HG02610 (cell line): Measurements from ENCODE around the gene SALL4.
"Not testable (repeated sequence)": the region's sequence is repeated elsewhere in the genome, so short reads cannot be mapped to it uniquely, and the experiment has no call there.

Source experiments
- ATAC-seq: cut with Tn5 transposase; IDR thresholded peaks from one replicate; pipeline ENCODE4 v1.9.1; 2021; ENCODE audit warnings: mild to moderate bottlenecking, moderate library complexity; ENCODE audit not compliant: unreplicated experiment

The SALL4 gene

DNA sequence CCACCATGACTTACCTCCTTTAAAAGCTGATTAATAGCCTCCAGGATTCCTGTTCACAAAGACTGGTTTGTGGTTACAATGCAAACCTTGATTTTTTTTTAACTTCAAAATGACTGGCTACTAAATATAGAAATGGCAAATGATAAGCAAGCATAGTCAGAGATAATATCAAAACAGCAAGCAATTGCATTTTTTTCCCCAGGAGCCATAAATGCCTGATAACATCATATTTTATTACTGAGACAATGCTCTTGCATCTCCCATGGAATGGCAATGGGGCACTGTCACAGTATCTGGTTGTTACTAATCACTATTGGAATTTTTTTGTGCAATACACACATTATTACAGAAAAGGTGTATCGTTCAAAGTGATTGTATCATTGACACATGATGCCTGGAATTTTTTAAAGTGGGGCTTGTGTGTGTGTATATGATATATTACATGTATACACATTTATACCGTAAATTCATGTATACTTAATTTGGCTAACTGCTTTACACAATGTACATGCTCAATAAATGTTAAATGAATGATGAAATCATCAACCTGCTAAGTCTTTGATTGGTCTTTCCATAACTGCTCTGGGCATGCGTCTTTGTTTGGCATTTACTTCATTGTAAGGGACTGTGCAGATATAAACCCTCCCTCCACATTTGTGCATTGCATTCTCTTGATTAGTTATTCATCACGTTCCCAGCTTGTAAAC is 980 bp upstream of the SALL4 start:
- ATAC-seq: no peak

- ATAC-seq: no peak
Observed at GRCh38 chr20:51801823-51802123, 548 bp downstream of the SALL4 start.

DNA sequence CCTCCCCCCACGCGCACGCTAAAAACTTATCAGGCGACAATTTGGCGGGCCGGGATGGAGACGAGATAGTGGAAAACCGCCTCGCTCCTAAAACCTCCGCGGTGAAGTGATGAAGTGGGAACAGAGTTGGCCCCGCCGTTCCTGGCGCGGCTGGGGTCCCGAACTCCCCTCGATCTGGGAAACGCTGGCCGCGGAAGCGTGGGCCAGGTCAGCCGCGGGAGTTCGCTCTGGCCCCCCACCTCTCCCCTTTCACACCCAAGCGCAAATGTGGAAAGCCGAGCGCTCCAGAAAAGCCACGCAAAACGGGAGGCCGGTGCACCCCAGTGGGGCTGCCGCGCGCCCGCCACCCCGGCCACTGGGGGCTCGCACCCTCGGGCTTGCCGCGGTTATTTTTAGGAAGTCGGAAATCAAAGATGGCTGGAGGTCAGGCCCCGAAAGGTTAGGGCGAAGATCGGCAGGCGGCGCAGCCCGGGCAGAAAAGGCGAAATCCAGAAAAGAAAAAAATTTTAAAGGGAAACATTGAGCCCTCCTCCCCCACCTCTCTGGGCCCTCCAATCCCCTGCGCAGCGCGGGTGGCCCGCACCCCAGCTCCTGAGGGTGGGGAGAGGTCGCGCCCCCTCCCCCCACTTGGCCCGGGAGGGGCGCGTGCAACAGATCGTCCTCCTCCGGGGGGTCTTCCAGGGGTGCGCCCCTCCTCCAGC is 1.0 kb downstream of the SALL4 start:
- no peak for ATAC-seq

DNA sequence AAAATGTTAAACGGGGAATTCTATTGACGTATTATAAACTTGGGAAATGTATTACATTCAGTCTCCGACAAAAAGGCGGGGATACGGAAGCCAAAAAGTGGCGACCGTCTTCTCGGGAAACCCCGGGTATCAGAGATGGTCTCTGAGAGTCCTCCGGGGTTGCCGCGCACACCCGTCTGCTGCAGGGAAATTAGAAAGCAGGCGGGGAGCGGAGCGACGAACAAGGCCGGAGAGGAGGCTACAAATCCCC is 1.5 kb downstream of the SALL4 start:
- no peak for ATAC-seq

DNA sequence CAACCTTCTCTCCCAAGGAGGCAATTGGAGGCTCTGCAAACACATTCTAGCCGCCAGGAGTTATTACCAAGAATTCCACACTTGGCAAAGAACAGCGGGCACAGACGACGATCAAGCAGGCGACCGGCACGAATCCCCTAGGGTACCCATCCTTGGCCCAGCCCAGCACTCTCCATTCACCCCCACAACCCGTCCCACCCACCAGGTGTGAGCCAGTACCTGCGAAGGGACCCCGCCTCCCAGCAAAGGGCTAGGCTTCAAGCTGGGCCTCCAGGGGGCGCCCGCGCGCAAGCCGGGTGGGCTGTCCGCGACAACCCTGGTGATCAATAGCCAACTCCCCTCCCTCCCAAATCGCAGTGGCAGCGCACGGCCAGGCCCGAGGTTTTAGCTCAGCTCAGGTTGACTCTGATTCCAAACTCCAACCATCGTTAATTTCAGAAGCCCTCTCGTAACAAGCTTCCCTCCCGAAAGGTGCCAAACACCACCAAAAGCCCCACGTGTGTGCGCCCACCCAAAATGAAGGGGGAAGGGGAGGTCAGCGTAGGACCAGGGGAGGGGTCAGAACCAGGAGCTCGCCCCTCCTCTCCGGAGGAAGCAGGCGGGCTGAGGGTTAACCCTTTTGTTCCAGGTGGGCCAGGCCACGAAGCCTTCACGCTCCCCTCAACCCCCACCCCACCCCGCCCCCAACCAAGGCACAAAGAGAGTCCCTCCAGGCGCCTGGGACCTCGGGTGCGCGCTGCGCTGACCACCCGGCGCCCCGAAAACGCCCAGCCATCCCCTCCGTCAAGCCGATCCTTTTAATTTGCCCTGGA is 2.1 kb downstream of the SALL4 start:
- ATAC-seq: no peak

DNA sequence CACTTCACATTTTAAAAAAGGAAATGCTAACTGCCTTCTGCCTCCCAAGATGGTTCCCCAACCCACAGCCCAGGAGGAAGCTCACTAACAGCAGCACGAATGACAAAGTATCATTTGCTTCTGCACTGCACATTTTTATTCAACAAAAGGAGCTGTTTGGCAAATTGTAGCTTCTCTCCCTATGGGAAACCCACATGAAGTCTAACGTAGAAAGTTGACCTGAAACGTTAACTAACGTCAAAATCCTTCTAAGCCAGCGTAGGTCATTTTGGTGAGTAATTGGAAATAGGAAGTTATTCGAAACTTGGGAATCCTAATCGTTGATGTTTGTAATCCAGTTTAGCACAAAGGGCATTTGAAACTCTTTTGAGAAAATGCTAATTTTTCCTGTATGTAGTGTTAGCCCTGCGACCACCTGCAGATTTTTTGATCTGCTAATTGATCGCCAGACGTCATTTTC is 2.9 kb downstream of the SALL4 start:
- ATAC-seq: no peak

DNA sequence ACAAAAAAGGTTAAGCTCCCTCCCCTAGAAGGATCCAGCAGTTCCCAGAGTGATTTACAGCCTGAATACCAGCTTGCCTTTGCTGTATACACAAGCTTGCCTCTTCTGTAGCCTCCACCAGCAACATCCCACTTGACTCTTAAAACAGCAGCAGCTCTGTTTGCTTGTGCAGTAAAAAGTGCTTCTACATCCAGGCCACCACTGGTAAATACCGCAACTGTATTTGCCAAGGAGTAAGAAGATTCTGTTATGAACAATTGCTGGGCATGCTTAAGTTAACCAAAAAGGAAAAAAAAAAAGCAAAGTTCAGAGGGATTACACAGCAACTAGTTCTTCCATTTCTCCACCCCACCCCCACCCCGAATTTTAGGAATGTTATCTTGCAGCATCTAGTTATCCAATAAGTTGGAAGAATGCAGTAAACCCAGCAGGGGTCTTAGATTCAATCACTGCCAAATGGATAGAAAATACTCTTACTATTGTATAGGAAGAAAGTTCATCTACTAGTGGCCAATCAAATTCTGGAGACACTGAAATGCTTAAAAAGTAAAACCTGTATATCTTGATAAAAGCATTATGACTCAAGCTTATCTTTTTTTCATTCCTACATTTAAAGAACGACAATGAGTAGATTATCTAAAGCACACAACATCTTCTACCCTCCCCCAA is 4.8 kb downstream of the SALL4 start:
- ATAC-seq: no peak

GRCh38 chr20:51796340-51796739 is 6.0 kb downstream of the SALL4 start:
- ATAC-seq: no peak

- ATAC-seq: no peak
Observed at GRCh38 chr20:51792960-51793359, 9.4 kb downstream of the SALL4 start.

DNA sequence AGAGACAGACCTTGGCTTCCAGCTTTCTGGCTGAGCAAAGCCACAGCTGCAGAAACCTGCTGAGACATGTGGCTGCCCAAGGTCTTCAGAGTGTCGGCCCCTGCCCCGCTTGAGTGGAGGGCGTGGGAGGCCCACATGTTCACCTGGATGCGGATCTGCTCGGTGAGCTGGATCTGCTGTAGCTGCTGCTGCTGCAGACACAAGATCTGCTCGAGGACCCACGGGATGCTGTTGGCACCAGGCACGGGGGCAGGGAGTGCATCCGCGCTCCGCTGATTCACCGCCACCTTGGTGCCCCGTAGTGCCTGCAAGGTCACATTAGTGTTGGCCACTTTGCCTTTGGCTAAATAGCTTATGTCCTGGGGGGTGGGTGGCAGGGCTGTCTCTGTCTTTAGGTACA is 10.7 kb downstream of the SALL4 start:
- no peak for ATAC-seq

DNA sequence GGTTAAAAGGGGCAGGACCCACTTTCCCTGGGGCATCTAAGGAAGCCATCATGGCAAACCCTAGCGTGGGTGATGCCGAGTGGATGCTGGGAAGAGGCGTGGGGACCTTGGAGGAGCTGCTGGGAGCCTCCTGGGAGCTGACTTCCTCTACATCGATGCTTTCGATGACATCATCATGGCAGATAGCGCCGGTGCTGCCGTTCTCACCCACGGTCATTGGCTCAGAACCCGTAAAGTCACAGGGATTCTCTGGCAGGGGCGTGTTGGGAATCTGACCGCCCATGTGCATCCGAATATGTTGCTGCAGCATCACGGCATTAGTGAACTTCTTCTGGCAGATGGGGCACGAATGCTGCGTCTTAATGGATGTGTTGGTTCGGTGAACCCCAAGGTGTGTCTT is 12.1 kb downstream of the SALL4 start:
- ATAC-seq: no peak

GRCh38 chr20:51789434-51789833 is 12.9 kb downstream of the SALL4 start:
- ATAC-seq: no peak

DNA sequence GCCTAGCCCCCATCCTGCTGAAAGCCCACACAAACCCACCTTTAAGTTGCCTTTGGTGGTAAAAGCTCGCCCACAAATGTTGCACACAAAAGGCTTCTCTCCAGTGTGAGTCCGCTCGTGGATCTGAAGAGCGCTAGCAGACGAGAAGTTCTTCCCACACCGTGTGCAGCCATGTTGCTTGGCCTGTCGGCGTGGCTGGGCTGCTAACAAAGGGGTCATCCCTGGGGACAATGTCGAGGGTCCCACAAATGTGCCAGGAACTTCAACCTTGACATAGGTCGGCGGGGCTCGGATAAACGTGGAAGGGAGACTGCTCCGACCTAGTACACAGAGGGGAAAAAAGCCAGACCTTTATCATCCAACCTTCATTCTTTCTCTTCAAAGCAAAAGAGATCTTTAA is 13.5 kb downstream of the SALL4 start:
- no peak for ATAC-seq

GRCh38 chr20:51784299-51784698 is 18.0 kb downstream of the SALL4 start:
- ATAC-seq: no peak

DNA sequence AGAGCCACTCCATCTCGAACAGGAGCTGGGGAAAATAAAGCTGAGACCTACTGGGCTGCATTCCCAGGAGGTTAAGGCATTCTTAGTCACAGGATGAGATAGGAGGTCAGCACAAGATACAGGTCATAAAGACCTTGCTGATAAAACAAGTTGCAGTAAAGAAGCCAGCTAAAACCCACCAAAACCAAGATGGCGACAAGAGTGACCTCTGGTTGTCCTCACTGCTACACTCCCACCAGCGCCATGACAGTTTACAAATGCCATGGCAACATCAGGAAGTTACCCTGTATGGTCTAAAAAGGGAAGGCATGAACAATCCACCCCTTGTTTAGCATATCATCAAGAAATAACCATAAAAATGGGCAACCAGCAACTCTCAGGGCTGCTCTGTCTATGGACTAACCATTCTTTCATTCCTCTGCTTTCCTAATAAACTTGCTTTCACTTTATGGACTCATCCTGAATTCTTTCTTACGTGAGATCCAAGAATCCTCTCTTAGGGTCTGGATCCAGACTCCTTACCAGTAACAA is 24.0 kb downstream of the SALL4 start:
- ATAC-seq: not testable (repeated sequence)

DNA sequence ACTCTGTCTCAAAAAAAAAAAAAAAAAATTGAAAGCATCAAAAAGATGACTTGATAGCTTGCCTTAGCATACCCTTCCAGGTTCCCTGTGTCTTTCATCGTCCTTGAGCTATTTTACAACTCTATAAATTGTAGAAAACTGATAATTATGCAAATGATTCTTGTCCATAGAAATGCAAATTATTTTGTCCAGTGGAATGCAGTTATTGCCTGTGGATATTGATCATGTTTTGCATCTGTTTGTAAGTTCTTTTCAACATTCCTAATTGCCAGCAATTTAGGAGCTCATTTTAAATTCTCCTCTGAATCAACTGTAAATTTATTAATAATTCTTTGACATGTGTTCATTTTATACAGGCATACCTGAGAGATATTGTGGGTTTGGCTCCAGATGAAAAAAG is 27.1 kb downstream of the SALL4 start:
- no peak for ATAC-seq

DNA sequence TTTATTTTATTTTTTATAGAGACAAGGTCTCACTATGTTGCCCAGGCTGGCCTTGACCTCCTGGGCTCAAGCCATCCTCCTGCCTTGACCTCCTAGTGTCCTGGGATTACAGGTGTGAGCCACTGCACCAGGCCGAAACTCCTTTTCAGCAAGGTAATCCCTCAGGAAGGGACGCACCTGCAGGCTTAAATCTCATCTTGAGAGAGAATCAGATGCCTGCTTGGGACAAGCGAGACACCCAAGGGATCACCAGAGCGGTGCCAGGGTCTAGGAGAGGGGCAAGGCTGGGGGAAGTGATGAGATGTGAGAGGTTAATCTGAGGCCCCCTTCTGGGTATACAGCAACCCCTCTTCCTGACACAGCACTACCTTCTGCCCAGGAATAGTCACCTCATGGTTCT is 30.1 kb downstream of the SALL4 start:
- no peak for ATAC-seq

- no peak for ATAC-seq
Observed at GRCh38 chr20:51769976-51770615, 32.2 kb downstream of the SALL4 start.

- no peak for ATAC-seq
Observed at GRCh38 chr20:51768759-51769517, 33.4 kb downstream of the SALL4 start.
